Erythroblast (primary cell): ENCODE measurements around the gene RRP1.

Source experiments
- GATA1 ChIP-seq: IDR thresholded peaks from 2 replicates; pipeline ENCODE4 v1.6.1; 2011; ENCODE audit warnings: low read depth, mild to moderate bottlenecking, control low read depth, low read length, moderate library complexity
- POLR2A ChIP-seq: IDR thresholded peaks from 2 replicates; pipeline ENCODE4 v1.6.1; 2011; ENCODE audit warnings: mild to moderate bottlenecking, low read length

- TF ChIP-seq GATA1 (no peak), POLR2A (no peak)
Observed at GRCh38 chr21:43832158-43832550, 42.8 kb downstream of the RRP1 start.
